ENCODE measurements around the gene CSF1.

Gene CSF1

DNA sequence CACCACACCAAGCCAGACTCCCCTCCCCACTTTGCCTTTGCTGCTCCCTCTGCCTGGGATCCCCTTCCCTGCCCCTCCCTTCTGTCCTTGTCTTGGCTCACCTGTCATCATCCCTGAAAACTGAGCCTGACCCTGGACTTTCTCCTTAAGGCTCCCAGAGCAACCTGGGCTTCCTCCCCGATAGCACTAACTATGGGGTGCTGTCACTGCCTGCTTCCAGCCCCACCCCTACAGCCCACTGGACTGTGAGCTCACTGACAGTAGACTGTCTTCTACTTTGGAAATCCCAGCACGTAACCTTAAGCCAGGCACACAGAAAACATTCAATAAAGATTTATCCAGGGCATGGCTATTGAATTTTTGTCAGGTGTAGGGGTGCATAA lies 9.5 kb upstream of the CSF1 start:
- in situ Hi-C loops (cut with HindIII; ENCODE audit: low sequenced_read_pairs), result loop anchor here (5.0 kb wide), 1 partner anchor 76 kb away; no protein-coding TSS in a partner anchor

DNA sequence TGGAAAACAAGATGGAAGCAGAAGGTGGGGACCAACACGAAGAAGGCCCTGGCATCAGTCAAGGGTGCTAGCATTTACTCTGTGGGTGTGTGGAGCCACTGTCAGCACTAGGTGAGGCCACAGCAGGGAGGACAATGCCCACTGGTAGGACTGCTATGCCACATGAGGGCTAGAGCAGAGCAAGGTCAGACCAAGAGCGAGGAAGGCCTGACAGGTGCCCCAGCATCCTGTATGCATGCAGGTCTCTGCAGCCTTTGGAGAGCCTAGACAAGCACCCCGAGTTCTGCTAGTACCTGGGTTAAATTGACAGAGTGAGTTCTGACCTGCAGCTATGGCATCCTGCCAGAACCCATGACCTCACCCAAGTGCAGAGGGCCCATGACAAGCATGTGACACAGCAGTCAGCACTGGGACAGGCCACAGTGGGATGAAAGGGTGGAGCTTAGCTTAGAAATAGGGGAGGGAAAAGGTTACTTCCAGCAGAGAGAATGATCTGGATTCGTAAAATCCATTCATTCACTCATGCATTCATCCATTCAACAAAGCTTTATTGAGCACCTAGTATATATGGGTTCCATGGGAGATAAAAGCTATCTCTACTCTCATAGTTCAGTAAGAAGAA lies 9.0 kb upstream of the CSF1 start:
- in situ Hi-C loops (cut with HindIII; ENCODE audit: low sequenced_read_pairs), result loop anchor here (5.0 kb wide), 1 partner anchor 76 kb away; no protein-coding TSS in a partner anchor

DNA sequence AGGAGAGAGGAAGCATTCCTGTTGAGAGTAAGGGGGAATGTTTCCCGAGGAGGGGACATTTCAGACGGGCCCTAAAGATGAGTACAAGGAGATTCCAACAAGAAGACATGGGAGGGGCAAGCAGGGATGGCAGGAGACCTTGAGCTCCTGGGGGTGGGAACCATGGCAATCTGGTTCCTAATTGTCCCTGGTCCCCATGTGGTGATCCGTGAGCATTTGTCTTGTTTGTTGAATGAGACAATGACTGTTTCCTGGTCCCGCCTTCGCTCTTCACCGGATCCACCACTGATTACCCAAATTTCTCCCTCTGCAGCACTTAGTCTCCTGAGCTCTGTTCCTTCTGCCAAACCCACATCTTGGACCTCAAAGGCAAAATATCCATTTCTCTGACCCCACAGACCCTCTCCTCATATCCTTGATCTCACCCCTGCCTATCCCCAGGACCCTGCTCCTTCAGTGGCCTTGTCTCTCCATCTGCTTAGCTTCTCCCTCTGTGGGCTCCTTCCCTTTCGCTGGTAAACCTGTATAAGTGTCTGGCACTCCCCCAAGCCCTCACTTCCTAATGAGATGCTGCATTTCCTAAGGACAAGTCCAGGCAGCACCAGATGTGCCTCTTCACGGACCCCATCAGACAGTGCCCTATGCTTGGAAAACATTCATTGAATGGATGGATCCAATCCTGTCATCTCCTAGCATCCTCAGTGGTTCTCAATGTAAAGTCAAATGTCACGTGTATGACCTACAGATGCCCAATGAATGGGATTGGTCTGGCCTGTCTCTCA lies 8.3 kb upstream of the CSF1 start:
- in situ Hi-C loops (cut with HindIII; ENCODE audit: low sequenced_read_pairs), result loop anchor here (5.0 kb wide), 1 partner anchor 75 kb away; no protein-coding TSS in a partner anchor

DNA sequence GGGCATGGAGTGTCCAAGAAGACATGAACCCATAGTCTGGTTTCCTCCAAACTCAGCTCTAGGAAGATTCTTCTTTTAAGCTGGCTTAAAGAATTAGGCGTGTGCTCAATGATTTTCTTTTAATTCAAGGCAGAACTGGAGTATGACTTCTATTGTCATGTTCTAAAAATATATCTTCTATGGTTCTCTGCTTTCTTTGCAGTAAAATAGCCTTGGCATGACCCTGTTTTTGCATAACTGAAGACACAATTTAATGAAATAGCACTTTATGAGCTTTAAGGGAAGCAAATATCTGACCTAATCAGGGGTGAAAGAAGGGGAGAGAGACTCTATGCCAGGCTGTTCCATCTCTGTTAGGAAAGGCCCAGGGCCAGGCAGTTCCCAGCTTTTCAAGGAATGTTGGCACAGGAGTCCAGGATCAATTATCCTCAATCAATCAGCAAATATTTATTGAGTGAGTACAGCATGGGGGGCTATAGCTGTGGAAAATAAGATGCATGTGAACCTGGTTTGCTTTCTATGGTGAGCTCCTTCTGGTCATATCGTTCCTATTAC lies 7.2 kb upstream of the CSF1 start:
- in situ Hi-C loops (cut with HindIII; ENCODE audit: low sequenced_read_pairs), result loop anchor here (5.0 kb wide), 1 partner anchor 74 kb away; no protein-coding TSS in a partner anchor

DNA sequence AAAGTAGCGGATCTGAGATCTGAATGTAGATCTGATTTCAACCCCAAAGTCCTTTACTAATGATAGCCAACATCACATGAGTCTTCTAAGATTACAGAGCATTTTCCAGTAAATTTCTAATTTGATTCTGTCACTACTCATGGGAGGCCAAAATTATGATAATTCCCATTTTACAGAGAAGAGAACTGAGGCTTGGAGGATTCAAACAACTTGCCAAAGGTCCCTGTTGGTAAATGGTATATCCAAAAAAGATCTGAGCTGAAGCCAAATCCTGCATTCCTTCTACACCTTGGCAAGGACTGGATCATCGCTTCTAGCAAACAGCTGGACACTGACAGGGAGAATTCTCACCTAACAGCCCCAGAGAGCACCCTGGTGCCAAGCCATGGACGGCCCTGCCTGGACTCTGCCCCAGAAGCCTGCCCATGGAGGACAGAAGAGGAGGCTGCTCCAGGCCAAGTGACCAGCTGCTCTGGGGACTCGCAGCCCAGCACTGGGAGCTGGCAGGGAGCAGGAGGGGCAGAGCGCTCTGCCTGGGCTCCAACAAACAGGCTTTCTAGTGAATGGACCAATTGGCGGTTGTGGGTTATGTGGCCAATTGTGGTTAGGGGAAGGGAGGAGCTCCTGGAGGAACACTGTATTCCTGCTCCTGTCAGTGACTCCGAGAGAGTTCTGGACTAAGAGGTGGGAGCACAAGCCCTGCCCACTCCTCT lies 6.4 kb upstream of the CSF1 start:
- in situ Hi-C loops (cut with HindIII; ENCODE audit: low sequenced_read_pairs), result loop anchor here (5.0 kb wide), 1 partner anchor 73 kb away; no protein-coding TSS in a partner anchor

DNA sequence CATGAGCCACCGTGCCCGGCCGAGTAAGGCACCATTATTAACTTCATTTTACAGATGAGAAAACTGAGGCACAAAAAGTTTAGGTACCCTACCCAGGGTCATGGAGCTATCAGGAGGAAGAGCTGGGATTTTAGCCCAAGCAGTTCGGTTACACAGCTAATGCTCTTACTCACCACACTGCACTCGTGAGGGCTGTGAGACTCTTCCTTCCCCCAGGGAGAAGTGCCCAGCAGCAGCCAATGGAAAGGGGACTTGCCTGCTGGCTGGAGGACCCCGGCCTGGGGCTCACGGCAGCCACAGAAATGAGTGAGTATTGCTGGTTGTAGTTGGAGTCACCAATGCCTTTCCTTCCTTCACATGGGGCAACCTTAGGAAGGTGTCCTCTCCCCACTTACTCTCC lies 5.2 kb upstream of the CSF1 start:
- in situ Hi-C loops (cut with HindIII; ENCODE audit: low sequenced_read_pairs), result no loop called here

DNA sequence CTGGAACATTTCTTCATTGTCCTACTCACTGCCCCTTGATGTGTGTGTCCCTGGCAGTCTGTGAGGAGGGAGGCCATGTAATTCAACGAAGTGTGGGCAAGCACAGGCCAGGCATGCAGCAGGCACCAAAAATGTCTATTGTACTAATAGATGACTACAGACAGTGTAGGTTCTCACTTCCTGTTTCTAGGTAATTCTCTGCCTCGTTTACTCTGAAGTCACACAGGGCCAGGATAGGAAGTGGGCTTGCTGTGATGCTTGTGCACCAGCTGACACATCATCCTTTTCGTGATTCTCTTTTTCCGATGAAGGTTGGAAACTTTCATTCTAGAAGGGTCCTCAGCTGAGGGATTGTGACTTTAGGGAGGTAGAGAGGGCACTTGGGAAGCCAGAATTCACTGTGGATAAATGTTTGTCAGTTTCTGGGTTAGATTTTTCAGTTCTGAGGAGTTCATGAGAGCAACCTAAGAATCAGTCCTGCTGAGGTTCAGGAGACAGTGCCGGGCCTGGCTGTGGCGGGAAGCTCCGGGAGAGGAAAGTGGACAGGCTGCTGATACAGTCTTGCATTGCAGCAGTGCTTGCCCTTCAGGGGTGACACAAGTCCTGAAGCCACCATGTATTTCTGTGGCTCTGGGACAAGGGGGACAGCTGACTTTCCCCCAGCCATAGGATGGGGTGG lies 4.3 kb upstream of the CSF1 start:
- in situ Hi-C loops (cut with HindIII; ENCODE audit: low sequenced_read_pairs), result no loop called here

DNA sequence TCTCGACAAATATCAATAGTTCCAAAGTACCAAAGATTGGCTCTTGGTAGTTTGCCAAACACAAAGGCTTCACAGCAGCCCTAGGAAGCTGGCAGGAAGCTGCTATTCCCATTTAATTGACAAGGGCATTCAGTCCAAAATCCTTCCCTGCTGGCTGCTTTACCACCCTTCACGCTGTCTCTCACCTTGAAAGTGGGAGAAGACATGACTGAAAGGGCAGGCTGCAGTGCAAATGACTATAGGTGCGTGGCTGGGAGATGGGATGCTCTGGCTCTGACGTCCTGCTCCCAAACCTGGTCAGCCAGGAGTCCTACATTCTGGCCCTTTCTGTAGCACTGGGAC lies 3.8 kb upstream of the CSF1 start:
- in situ Hi-C loops (cut with HindIII; ENCODE audit: low sequenced_read_pairs), result no loop called here

DNA sequence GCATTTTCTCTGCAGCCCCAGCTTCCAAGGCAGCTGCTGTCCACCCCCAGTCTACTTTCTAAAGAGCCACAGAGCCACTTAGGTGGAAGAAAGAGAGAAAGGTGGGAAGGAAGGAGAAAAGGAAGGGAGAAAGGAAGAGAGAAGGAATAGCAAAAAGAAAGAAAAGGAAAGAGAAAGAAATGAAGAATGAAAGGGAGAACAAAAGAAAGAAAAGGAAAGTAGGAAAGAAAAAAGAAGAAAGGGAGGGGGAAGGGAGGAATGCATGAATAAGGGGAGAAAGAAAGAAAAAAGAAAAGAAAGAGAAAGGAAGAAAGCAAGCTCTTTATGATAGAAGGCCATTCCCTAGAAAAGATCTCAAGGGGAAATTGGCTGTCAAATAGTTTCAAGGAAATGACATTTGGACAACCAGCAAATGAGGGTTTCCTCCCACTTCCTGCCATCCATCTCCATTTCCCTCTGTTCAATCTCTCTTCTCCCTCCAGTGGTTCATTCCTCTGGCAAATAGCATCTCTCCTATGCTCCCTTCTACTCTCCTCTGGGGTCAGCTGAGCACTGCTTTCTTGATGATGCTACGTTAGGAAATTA lies 3.4 kb upstream of the CSF1 start:
- in situ Hi-C loops (cut with HindIII; ENCODE audit: low sequenced_read_pairs), result no loop called here

DNA sequence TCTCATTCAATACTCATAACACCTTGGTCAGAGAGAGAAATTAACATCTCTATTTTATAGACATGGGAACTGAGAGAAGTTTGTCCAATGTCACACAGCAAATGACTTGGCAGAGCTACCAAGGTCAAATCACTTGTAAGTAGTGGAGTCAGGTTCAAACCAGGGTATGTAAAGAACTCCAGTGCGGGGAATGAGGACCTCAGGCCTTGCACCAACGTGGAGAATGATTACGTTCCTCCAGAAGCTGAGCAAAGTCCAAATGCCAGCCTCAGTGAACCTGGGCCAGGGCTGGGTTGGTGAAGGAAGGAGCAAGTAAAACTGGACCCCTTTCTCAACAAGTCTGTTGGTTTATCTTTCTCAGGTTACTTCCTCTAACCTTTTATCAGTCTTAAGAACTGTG lies 1.8 kb upstream of the CSF1 start:
- in situ Hi-C loops (cut with HindIII; ENCODE audit: low sequenced_read_pairs), result no loop called here

DNA sequence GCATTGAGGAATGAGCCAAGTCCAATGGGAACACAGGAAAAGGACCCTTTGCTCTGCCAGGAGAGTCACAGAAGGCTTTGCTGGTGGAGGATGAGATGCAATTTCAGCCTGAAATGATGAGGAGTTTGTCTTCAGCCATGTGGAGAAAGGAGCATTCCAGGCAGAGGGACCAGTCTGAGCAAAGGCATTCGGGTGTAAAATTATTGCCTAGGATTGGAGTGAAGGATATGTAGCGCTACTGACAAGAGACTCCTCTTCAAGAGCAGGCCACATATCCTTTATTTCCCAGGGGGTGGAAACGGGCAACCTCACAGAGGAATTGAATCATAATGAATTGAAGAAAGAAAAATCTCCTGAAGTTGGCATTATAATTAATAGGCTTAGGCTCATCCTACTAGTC lies 1.1 kb upstream of the CSF1 start:
- in situ Hi-C loops (cut with HindIII; ENCODE audit: low sequenced_read_pairs), result no loop called here

DNA sequence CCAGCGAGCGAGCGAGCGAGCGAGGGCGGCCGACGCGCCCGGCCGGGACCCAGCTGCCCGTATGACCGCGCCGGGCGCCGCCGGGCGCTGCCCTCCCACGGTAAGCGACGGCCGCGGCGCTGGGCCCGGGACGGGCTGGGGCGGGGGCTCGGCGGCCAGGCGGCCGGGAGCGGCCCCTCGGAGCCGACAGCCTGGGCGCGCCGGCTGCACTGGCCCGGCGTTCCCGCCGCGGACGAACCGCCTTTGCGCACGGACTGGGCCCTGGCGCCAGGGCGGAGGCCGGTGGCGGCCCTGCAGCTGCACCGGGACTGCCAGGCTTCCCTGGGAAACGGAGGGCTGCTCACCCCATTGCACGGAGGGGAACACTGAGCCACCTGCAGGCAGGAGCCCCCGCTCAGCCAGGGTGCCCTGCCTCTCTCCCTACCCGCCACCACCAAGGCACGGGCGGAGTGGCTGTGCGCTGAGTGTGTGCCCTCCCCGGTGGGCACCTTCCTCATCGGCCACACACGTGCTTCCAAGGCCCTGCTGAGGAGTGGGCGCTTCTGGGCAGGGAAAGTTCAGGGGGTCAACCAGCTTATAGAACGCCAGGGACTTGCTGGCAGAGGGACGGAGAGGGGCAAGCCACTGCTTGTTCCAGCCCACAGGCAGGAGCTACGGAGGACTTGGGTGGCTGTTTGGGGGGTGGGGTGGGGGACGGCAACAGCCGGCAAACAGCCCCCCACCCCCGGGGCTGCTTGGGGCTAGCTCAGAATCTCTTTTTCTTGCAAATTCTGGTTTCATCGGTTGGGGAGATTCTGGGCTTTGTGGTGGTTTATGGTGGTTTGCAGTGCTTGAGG lies 532 bp downstream of the CSF1 start:
- in situ Hi-C loops (cut with HindIII; ENCODE audit: low sequenced_read_pairs), result no loop called here

DNA sequence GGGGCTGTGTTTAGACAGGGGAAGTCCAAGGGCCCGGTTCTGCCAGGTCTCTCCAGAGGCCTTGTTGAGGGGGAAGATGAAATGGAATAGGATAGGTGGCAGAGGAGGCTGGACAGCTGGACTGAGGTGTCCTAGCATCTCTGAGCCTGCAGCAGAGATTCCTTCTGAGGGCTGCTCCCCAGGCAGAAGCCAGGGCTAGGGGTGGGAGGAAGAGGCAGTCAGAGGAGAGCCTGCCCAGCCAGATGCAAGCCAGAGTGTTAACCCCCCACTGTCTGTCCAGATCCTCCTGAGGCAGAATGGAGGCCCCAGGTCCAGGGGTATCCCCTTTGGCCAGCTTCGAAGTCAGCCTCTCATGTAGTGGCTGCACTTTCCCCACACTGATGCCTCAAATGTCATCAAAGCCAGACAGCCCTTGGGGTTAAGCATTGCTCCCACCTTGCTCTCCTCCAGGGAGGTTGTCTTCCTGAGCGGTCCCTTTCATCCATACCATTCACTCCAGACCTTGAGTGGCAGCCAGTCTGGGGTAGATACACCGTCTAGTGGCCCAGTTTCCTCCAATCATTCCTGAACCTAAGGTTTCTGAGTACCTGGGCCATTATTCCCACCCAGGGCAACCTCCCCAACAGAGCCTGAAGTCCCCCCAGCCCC lies 1.7 kb downstream of the CSF1 start:
- in situ Hi-C loops (cut with HindIII; ENCODE audit: low sequenced_read_pairs), result no loop called here

DNA sequence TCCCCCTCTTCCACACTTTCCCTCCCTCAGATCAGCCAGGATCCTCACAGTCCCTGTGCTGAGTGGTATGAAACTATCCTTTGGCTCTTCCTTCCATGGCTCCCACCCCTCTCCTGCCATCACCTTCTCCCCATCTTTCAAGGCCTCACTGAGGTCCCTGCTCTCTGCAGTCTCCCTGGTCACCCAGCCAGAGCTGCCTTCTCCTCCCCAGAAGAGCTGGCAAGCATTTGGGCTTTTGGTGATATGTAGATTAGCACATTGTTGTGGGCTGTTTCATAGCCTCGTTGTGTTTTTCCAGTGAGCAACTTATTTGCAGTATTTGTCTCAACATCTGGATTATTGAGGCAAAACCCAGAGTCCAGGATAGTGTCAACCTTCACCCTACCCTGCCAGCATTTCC lies 2.2 kb downstream of the CSF1 start:
- in situ Hi-C loops (cut with HindIII; ENCODE audit: low sequenced_read_pairs), result no loop called here

DNA sequence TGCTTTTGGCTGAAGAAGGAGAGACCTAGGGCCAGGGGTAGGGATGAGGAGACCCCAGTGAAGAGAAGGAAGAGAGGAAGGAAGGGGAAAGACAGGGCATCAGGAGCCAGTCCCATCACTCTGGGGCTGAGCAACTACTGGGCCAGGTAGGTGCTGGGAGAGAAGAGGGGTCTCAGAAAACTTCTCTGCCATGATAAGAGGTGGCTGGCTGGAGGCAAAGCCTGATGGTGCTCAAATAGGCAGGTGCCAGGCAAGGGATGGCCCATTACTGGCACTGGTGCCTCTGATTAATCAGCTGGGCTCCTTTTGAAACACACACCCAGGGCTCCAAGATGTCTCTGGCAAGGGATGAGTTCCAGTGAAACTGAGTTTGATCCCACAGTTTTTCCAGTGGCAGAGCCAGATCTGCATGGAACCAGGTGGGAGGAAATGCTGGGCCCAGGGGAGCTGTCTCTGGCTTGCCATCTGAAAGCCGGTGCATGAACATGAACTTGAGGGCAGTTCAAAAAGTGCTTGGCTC lies 2.8 kb downstream of the CSF1 start:
- in situ Hi-C loops (cut with HindIII; ENCODE audit: low sequenced_read_pairs), result no loop called here

DNA sequence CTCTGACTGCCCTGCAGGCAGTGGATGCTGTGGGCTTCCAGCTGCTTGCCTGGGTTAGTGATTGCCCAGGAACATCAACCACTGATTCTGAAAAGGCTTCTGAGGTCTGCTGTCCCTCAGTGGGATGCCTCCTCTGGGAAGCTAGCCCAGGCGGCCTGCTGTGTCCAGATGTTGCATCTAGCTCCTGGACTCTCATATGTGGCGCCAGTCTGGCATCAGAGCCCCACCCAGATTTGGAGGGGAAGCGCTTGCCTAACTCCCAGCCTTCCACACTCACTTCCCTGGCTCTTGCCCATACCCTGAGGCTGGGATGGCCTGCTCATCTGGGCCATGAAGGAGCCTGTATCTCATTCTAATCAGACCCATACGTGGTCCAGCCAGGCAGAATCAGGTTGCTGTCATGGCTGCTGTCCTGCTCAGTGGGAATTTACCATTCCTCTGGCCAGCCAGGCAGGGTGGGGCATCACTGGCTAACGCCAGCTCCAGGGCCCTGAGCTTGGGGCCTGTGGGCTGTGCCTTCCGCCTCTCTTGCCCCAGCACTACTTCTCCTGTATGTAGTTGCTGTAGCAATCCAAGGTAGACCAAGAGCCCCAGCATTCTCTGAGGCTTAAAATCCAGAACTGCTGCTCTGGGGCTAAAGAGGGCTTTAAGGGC lies 4.1 kb downstream of the CSF1 start:
- in situ Hi-C loops (cut with HindIII; ENCODE audit: low sequenced_read_pairs), result no loop called here

DNA sequence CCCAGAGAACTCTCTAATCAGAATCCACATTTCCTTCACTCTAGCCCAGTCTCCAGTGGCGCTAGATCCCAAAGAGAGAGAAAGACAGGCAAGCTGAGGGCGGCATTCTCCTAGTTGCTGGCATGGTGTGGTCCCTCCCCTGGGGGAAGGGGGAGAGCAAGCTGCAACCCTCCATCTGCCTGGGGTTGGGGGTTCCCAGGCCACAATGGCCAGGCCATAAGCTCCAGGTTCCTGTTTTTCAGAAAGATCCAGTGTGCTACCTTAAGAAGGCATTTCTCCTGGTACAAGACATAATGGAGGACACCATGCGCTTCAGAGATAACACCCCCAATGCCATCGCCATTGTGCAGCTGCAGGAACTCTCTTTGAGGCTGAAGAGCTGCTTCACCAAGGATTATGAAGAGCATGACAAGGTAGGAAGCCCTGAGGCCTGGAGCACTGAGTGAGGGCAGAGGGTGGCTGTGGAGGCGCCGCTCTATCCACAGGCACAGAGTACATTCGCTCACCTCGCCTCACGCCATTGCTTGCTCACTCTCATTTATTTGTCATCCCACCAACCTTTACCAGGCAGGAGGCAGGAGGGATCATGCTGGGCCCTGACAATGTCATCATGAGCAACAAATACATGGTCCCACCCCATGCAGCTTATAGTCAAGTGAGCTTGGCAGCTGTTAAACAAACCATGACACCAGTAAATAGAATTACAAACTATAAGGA lies 6.6 kb downstream of the CSF1 start:
- in situ Hi-C loops (cut with HindIII; ENCODE audit: low sequenced_read_pairs), result no loop called here

All from endothelial cell of hepatic sinusoid (primary cell).